SK-N-MC (cell line): Measurements from ENCODE around the gene COL4A4.

Experiments used
- EZH2 ChIP-seq: fragments of 200-600 bp; sonication (generic); IDR thresholded peaks from one replicate; pipeline ENCODE4 v1.6.1; 2017; ENCODE audit warnings: antibody characterized with exemption
- FOXP2 ChIP-seq: optimal IDR thresholded peaks from 2 replicates; pipeline ENCODE3; 2011; ENCODE audit warnings: mild to moderate bottlenecking, moderate library complexity; ENCODE audit not compliant: insufficient read depth; ENCODE audit errors: extremely low read length, control extremely low read depth
- POLR2AphosphoS5 ChIP-seq: IDR thresholded peaks from 2 replicates; pipeline ENCODE4 v1.6.1; 2012; ENCODE audit warnings: mild to moderate bottlenecking, low read depth, low read length, borderline replicate concordance

GRCh38 chr2:227031379-227031778, 132.6 kb downstream of the COL4A4 start:
- no peak for TF ChIP-seq EZH2
- TF ChIP-seq POLR2AphosphoS5: no peak
- no peak for TF ChIP-seq FOXP2
